Measurements from ENCODE around the gene DSEL.

The DSEL gene

GRCh38 chr18:67516539-67517443 is at the start of gene DSEL:
DSEL (minus strand) TSS chr18:67516720; CDS start chr18:67514608, 2,112 bp downstream.
- no peak for FAIRE-seq

GRCh38 chr18:67553437-67553836 is 36.9 kb upstream of the DSEL start:
- FAIRE-seq, result no peak

GRCh38 chr18:67550872-67551520 is 34.5 kb upstream of the DSEL start:
- no peak for FAIRE-seq

- FAIRE-seq, result no peak
These were observed 33.4 kb upstream of the DSEL start for GRCh38 chr18:67549946-67550345.

GRCh38 chr18:67545681-67546080 is 29.2 kb upstream of the DSEL start:
- FAIRE-seq, result no peak

GRCh38 chr18:67540559-67540958 is 24.0 kb upstream of the DSEL start:
- FAIRE-seq, result no peak

GRCh38 chr18:67531929-67532328 is 15.4 kb upstream of the DSEL start:
- no peak for FAIRE-seq

GRCh38 chr18:67525328-67526099 is 9.0 kb upstream of the DSEL start:
- no peak for FAIRE-seq

GRCh38 chr18:67520351-67520921 is 3.9 kb upstream of the DSEL start:
- no peak for FAIRE-seq

GRCh38 chr18:67519592-67519991 is 3.1 kb upstream of the DSEL start:
- no peak for FAIRE-seq

GRCh38 chr18:67518566-67518965 is 2.0 kb upstream of the DSEL start:
- no peak for FAIRE-seq

- no peak for FAIRE-seq
These were observed 885 bp upstream of the DSEL start for GRCh38 chr18:67517444-67517765.

GRCh38 chr18:67515942-67516538 is 480 bp downstream of the DSEL start:
- peak; percentile 17 for FAIRE-seq

- FAIRE-seq, result no peak
These were observed 1.5 kb downstream of the DSEL start for GRCh38 chr18:67514901-67515540.

GRCh38 chr18:67514465-67514864 is 2.1 kb downstream of the DSEL start:
- FAIRE-seq, result no peak

GRCh38 chr18:67513280-67513679 is 3.2 kb downstream of the DSEL start:
- no peak for FAIRE-seq

GRCh38 chr18:67511840-67512239 is 4.7 kb downstream of the DSEL start:
- no peak for FAIRE-seq

GRCh38 chr18:67510831-67511230 is 5.7 kb downstream of the DSEL start:
- no peak for FAIRE-seq

GRCh38 chr18:67509741-67510391 is 6.7 kb downstream of the DSEL start:
- no peak for FAIRE-seq

- FAIRE-seq, result no peak
These were observed 8.4 kb downstream of the DSEL start for GRCh38 chr18:67508146-67508545.

GRCh38 chr18:67504739-67505138 is 11.8 kb downstream of the DSEL start:
- no peak for FAIRE-seq
